Epithelial cell of proximal tubule (primary cell): ENCODE data around the gene APOLD1. TPM values are rescaled to one million over a fixed set of nuclear protein-coding genes. Genes with fewer than 3 reads are reported as not detected.

Experiments used
- DNase-seq: peaks from one replicate; pipeline ENCODE4 v3.0.0-alpha.2; 2011; ENCODE audit warnings: low read depth
- H3K4me3 ChIP-seq: 2 replicates; pipeline ENCODE4 v1.5.1; 2011; ENCODE audit warnings: low read depth, mild to moderate bottlenecking, low read length
- CTCF ChIP-seq: conservative IDR thresholded peaks from 2 replicates; pipeline ENCODE4 v1.5.1; 2012; ENCODE audit warnings: low read depth, mild to moderate bottlenecking, low read length
- total RNA-seq: library from RNA; depleted of rRNA; stranded (reverse); fragments of >200 nt; gene quantifications from 2 replicates; pipeline ENCODE4 v1.2.3, GENCODE V29; 2015

APOLD1 gene
- total RNA-seq, 1 donor from 2014 or later, result 3.1 TPM

- DNase-seq, result no peak
- H3K4me3 ChIP-seq, result no peak overlapping the region
- TF ChIP-seq CTCF, result no peak
These were observed 22.7 kb downstream of the APOLD1 start for GRCh38 chr12:12807970-12808702.

- no peak for DNase-seq
- no peak for TF ChIP-seq CTCF
- H3K4me3 ChIP-seq, result no peak overlapping the region
These were observed 25.1 kb downstream of the APOLD1 start for GRCh38 chr12:12810553-12811021.

GRCh38 chr12:12811343-12811742 lies 25.9 kb downstream of the APOLD1 start:
- DNase-seq, result no peak
- no peak for TF ChIP-seq CTCF
- no peak overlapping the region for H3K4me3 ChIP-seq

- TF ChIP-seq CTCF, result no peak
- no peak for DNase-seq
These were observed 26.7 kb downstream of the APOLD1 start for GRCh38 chr12:12812174-12812573.

GRCh38 chr12:12812618-12813119 lies 27.2 kb downstream of the APOLD1 start:
- DNase-seq, result no peak
- no peak for TF ChIP-seq CTCF
- H3K4me3 ChIP-seq, result peak overlapping the region; percentile 91

More at GRCh38 chr12:12812174-12812573, 26.7 kb downstream of the APOLD1 start:
- no peak overlapping the region for H3K4me3 ChIP-seq

- no peak for DNase-seq
- peak; percentile 84 for TF ChIP-seq CTCF
- peak within 1 kb of the TSS; percentile 91 for H3K4me3 ChIP-seq
These were observed 28.0 kb downstream of the APOLD1 start, which contains the start of gene DDX47 for GRCh38 chr12:12813120-12814101. Gene DDX47, plus strand, starts transcription at chr12:12813346. Its CDS starts 22 bp downstream, at chr12:12813368.
